Putamen (tissue), 1 donor: Measurements from ENCODE around the gene EWSR1.

Experiments used
- DNase-seq: peaks from one replicate; pipeline ENCODE4 v3.0.0-alpha.2; 2016; ENCODE audit warnings: low spot score

EWSR1 gene

DNA sequence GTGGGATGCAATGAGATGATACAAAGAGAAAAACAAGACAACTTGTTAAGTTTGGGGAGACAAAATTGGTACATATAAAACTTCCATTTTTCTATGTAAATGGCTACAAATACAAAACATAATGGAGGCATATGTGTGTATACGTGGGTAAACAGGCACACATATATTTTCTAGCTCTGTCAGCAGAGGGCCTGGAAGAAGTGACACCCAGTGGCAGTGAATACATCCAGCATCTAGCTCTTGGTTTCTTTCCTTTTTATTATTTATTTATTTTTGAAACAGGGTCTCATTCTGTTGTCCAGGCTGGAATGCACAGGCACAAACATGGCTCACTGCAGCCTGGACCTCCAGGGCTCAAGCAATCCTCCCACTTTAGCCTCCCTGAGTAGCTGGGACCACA is 52.5 kb downstream of the EWSR1 start:
- no peak for DNase-seq

- no peak for DNase-seq
These were observed 55.6 kb downstream of the EWSR1 start for GRCh38 chr22:29323641-29324040.

GRCh38 chr22:29325356-29325755 is 57.3 kb downstream of the EWSR1 start:
- no peak for DNase-seq

DNA sequence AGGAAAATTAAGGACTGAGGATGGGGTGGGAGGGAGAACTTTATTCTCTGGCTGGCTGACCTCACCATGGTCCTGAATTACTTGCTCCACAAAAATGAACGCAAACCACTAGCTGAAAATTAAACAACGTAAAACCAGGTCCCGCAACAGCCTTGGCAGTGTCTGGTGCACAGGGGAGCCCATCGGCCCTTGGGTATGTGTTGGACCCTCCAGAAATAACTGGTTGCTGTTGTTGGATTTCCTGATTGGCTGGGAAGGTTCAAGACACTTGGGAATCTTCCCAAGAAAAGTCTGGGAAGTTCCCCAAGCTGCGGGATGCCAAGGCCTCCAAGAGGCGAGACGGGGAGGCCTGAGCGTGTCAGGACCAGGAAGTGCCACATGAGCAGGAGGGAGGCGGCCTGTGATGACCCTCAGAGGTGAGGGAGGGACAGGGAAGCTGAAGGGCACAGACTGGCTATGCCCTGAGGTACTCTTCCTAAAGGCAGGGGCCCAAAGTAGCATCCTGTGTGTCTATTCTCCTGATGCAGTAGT is 57.8 kb downstream of the EWSR1 start:
- no peak for DNase-seq

GRCh38 chr22:29326481-29326880 is 58.4 kb downstream of the EWSR1 start:
- no peak for DNase-seq

GRCh38 chr22:29327089-29327764 is 59.2 kb downstream of the EWSR1 start:
- no peak for DNase-seq

DNA sequence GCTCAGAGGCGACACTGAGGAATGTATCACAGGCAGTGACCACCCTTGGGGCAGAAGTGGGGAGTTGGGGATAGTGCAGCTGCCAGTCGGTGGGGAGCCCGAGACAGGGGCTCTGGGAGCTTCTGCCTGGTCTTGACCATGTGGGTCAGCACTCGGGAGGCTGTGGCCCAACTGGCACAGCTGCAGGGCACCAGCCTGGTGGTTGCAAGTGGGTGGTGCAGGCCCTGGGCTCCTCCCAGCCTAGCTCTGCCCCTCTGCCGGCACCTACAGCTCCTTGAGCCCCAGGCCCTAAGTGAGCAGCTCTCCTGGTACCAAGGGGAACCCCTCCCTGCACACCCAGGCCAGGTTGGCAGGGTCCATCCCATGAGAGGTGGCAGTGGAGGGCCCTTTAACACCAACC is 60.0 kb downstream of the EWSR1 start:
- DNase-seq: no peak

GRCh38 chr22:29328566-29329500 is 60.8 kb downstream of the EWSR1 start:
- no peak for DNase-seq

DNA sequence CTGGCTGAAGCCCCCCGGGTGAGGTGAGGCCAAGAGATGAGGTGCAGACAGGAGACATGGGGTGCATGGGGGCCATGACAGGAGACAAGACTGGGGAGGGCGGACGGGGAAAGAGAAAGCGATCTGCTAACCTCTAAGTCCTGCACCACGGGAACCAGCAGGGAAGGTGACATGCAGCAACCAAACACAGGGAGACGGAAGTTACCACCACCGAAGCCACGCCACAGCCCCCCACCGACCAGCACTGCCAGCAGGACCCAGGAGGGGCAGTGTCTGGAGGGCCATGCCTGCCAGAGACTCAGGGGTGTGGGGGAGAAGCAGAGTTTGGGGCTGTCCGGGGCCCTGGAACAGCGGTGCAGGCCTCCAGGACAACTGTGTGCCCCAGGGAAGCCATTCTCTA is 61.5 kb downstream of the EWSR1 start:
- DNase-seq: no peak

DNA sequence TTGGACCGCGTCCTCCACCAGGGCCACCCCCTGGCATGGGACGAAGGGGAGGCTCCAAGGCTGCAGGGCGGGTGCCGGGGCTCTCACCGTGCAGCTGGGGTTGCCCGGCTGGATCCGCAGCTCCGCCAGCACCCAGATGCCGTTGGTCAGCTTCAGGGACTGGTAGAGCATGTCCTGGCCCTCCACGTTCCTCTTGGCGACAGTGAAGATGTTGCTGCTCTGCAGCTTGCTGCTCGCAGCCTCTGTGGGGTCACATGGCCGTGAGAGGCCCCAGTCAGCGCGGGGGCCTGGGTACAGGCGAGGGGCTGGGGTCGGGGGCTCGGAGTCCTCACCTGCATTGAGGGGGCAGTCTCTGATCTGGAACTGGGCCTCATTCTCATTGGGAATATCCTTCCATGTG is 62.2 kb downstream of the EWSR1 start:
- no peak for DNase-seq

DNA sequence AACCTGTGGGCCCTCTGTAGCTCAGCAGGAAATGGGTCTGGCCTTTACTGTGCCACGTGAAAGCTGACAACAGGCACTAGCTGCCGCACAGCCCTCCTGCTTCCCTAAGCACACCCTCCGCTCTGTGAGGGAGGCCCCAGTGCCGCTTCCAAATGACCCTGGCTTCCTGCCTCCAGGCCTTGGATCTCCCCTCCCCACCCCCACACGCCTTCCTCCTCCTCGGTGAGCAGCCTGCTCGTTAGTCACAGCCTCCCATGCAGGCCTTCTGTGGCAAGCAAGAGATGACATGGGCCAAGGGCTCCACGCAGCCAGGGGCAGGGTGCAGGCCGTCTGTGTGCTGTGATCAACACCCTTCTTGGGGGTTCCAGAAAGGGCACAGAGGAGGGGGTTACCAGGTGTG is 62.7 kb downstream of the EWSR1 start:
- no peak for DNase-seq

GRCh38 chr22:29331213-29331612 is 63.1 kb downstream of the EWSR1 start:
- no peak for DNase-seq

DNA sequence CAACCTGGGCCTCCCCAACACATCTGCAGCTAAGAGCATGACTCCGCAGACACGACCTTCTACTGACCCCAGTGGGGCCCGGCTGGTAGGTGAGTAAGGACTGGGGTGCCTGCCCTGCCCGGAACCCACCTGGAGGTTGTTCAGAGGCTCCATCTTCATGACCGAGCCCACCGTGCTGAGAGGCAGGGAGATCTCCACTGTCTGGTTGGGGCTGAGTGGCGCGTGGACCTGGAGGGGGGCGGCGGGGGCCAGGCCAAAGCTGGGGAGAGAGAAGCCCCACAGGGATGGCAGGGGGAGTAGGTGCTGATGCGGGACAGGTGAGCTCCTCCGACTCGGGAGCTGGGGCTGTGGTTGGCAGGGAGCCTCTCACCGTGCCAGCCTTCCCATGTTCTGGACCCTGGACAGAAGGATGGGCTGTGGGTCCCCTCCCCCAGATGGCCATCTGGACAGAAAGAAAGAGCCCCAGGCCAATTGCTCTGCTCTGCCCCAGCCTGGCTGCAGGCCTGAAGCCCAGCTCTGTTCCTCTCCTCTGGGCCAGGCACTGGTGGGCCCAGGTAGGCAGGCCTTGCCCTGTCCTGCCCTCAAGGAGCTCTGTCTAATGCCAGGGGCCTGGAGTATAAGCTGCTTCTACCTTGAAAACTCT is 63.7 kb downstream of the EWSR1 start:
- no peak for DNase-seq

DNA sequence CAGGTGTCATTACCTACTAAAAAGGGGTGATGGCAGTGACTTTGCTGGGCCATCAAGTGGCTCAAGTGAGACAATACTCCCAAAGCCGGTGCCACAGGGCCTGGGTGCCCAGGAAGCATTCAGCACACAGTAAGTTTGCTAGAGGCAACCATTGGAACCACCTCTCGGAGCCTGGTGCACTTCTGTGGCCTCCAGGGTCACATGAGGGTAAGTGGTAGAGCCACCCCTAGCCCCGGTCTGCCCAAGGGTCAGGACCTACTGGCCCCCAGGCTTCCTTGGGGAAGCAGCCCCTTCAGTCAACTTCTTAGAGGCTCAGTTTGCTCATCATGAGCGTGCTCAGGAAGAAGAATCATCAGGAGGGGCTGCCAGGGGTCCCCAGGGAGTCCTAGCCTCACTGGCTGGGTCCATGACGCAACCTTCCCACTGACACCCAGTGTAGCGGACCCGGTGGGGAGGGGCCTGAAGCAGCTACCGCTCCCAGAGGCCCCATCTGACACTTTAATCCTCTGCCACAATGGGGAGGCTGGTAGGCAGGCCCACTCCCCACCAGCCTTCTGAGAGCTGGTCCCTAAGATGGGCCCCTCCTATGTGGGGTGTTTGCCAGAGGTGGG is 64.9 kb downstream of the EWSR1 start:
- DNase-seq: no peak

DNA sequence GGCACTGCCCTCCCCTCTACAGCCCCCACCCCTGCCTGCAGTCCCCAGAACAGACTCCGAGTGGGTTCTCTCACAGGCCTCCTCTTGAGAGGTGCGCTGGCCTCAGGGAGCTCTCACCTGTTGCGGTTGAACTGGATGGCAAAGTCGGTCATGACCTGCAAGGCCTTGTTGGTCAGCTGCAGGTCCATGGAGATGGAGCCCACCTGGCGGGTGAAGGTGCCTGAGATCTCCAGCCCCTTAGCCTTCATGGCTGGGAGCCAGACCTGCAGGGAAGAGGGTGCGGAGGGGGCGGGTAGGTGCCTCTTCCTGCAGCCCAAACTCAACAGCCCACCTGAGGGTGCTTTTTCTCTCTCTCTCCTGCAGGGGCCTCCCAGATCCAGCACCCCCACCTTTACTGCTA is 66.1 kb downstream of the EWSR1 start:
- no peak for DNase-seq

DNA sequence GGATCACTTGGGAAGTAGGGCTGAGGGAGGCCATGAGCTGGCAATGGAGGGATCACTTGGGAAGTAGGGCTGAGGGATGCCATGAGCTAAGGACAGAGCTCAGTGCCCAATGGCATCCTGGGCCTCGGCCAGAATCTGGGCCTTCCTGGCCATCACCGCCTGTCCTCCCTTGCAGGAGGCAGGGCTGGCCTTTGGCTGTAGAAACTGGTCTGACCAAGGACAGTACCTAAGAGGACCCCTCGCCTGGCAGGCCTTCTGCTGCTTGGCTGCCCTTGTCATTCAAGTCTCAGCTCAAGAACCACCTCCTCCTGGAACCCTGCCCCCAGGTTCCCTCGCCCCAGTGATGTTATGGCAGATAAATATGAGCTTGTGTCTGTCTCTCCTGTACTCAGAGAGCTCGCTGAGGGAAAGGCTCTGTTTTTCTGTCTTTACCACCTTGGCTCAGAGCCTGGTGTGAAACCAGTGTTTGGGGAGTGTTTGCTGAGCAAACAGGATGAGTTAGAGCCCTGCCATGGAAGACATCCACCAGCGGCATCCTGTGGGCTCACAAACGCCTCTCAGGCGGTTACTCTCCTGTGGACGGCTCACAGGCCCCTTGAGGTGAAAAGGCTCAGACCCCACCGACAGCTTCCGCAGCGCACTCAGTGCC is 66.8 kb downstream of the EWSR1 start:
- no peak for DNase-seq

DNA sequence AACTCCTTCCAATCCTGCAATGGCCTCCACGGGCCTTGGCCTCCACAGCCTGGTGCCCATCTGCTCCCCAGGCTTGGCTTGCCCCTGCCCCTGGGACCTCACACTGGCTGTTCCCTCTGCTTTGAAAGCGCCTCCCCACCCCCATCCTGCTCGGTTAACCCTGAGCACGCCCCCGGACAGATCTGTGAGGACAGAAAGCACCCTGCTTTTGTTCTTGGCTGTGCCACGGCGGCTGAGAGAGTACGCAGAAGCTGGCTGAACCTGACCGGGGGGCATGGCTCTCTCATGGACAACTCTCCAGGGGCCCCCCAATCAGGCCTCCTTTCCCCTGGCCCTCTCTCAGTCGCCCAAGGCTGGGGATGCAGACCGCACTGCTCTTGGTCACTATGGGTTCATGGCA is 67.6 kb downstream of the EWSR1 start:
- DNase-seq: no peak

GRCh38 chr22:29336751-29337490 is 68.9 kb downstream of the EWSR1 start:
- DNase-seq: no peak

- no peak for DNase-seq
These were observed 69.7 kb downstream of the EWSR1 start for GRCh38 chr22:29337631-29338284.

DNA sequence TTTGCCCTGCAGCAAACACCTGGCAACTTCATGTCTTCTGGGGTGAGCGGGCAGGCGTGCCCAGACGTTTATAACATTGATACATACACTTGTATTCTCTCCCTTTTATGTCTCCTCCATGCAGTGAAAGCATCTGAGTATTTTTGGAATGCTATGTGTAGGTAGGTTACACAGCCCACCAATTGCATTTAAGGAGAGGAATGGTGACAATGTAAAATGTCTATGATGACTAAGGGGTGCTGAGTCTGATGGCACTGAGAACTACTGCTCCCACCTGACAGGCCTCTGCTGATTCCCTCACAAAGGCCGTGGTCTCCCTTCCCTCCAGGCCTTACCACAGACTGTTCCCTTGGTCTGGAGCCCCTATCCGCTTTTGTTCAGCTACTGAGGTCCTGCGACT is 70.3 kb downstream of the EWSR1 start:
- peak; percentile 67 for DNase-seq
